Coronary artery (tissue), 2 donors: Measurements from ENCODE around the gene OAS3.

Experiments used
- DNase-seq: peaks from one replicate; pipeline ENCODE4 v3.0.0-alpha.2; 2017; ENCODE audit warnings: low spot score
- H3K27ac ChIP-seq, 2 donors: fragments of 200-600 bp; sonication (generic); one replicate each; pipeline ENCODE4 v1.5.1; 2016 to 2019
- H3K4me3 ChIP-seq: fragments of 200-600 bp; sonication (generic); 2 replicates; pipeline ENCODE4 v1.5.1; 2016; ENCODE audit warnings: mild to moderate bottlenecking, moderate library complexity
- TF ChIP-seq, protein P1 (sequence below): fragments of 200-600 bp; sonication (generic); IDR thresholded peaks from one replicate; pipeline ENCODE4 v1.5.1; 2019; ENCODE audit warnings: antibody characterized with exemption

Gene OAS3, protein sequence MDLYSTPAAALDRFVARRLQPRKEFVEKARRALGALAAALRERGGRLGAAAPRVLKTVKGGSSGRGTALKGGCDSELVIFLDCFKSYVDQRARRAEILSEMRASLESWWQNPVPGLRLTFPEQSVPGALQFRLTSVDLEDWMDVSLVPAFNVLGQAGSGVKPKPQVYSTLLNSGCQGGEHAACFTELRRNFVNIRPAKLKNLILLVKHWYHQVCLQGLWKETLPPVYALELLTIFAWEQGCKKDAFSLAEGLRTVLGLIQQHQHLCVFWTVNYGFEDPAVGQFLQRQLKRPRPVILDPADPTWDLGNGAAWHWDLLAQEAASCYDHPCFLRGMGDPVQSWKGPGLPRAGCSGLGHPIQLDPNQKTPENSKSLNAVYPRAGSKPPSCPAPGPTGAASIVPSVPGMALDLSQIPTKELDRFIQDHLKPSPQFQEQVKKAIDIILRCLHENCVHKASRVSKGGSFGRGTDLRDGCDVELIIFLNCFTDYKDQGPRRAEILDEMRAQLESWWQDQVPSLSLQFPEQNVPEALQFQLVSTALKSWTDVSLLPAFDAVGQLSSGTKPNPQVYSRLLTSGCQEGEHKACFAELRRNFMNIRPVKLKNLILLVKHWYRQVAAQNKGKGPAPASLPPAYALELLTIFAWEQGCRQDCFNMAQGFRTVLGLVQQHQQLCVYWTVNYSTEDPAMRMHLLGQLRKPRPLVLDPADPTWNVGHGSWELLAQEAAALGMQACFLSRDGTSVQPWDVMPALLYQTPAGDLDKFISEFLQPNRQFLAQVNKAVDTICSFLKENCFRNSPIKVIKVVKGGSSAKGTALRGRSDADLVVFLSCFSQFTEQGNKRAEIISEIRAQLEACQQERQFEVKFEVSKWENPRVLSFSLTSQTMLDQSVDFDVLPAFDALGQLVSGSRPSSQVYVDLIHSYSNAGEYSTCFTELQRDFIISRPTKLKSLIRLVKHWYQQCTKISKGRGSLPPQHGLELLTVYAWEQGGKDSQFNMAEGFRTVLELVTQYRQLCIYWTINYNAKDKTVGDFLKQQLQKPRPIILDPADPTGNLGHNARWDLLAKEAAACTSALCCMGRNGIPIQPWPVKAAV

DNA sequence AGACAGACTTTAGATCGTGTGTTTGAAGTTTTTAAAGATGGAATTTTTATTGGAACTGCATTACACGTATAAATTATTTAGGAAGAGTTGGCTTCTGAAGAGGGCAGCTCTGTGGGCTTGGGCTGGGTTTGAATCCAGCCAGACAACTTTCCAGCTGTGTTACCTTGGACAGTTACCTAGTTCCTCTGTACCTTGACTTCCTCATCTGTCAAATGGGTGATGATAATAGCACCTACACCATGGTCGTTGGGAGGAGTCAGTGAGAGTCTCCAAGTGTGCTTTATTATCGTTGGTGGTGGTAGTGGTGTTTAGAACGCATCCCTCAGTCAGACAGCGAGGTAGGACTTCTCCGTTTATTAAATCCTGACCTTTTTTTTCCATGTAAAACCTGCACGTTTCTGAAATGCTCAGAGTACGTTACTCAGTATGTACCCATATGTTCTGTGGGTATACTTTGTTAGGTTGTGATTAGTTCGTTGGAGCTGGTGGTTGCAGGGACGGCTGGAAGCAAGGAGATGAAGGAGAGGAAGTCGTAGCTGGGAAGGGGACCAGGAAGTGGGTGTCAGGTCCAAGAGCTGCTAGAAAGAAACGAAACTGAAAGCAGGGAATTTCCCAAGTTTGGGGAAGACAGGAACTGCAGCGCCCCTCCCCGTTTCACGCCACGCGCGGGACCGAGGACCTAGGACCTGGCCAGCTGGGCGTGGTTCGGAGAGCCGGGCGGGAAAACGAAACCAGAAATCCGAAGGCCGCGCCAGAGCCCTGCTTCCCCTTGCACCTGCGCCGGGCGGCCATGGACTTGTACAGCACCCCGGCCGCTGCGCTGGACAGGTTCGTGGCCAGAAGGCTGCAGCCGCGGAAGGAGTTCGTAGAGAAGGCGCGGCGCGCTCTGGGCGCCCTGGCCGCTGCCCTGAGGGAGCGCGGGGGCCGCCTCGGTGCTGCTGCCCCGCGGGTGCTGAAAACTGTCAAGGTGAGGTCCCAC, at the start of gene OAS3:
Gene OAS3, plus strand, starts transcription at position 734 of the 979 bp plus-strand sequence. Its CDS starts 57 bp downstream, at position 791.
- TF ChIP-seq, protein P1, sequence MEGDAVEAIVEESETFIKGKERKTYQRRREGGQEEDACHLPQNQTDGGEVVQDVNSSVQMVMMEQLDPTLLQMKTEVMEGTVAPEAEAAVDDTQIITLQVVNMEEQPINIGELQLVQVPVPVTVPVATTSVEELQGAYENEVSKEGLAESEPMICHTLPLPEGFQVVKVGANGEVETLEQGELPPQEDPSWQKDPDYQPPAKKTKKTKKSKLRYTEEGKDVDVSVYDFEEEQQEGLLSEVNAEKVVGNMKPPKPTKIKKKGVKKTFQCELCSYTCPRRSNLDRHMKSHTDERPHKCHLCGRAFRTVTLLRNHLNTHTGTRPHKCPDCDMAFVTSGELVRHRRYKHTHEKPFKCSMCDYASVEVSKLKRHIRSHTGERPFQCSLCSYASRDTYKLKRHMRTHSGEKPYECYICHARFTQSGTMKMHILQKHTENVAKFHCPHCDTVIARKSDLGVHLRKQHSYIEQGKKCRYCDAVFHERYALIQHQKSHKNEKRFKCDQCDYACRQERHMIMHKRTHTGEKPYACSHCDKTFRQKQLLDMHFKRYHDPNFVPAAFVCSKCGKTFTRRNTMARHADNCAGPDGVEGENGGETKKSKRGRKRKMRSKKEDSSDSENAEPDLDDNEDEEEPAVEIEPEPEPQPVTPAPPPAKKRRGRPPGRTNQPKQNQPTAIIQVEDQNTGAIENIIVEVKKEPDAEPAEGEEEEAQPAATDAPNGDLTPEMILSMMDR: no peak

DNA sequence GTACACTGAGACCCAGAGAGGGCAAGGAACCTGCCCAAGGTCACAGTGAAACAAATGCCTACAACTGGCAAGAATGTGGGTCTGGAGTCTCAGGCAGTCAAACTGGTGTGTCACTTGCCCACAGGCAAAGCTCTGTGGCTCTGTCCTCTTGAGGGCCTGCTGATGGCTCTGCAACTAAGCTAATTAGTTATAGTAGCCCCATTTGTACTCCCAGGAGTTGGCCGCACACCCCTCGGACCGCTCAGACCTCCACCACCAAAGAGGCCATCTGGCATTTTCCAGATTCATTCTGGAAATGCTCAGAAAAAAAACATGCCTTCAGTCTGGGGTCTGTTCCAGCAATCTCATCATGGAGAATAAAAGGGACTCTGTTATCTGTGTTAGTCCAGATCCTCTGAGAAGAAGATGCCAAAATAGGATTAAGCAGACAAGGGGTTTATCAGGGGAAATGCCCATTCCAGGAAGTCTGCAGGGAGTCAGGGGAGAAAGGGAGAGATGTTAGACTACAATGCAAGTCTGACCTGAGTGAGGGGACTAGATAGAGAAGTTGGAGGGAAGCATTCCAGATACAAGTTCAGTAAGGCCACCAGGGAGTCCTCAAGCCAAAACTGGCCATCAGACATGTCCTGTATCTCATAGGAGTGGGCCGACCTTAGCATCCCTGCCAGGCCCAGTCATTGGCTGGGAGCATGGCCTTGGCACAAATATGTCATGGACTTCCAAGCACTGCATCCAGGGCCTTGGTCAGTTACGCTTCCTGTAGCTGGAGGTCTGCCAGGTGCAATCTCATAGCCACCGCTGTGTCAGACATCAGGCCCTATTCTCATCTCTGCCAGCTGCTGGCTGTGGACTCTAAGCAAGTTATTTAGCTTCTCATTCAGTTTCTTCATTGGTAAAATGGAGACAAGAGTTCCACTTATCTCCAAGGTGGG, 46.9 kb upstream of the OAS3 start:
- Histone ChIP-seq H3K27ac (no peak overlapping the region), H3K4me3 (no peak overlapping the region)
- DNase-seq: peak; percentile 64
- TF ChIP-seq, protein P1: no peak

More for the DNA sequence above, at the start of gene OAS3:
- H3K27ac ChIP-seq: peak within 1 kb of the TSS; percentile 29 to 43
- H3K4me3 ChIP-seq: peak within 1 kb of the TSS; percentile 73
- DNase-seq: peak; percentile 88

DNA sequence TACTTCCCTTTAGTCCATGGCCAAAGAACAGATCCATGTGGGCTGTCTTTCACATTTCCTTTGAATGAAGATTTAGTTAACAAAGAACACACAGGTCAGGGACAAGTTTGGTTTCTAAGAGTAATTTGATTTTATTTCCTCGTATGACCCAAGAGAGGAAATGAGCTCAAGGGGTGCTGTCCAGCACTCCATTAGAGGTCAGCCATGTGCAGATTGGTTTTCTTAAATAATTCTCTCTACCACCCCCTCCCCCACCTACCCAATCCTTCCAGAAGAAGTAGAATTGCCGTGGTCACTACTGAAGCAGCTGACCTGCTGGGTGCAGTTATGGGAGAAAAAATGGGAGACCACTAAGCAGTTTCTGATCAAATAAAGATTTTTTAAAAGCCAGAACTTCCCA, 45.4 kb upstream of the OAS3 start:
- no peak overlapping the region for H3K27ac ChIP-seq
- no peak for DNase-seq
- TF ChIP-seq, protein P1: no peak
- H3K4me3 ChIP-seq: no peak overlapping the region

DNA sequence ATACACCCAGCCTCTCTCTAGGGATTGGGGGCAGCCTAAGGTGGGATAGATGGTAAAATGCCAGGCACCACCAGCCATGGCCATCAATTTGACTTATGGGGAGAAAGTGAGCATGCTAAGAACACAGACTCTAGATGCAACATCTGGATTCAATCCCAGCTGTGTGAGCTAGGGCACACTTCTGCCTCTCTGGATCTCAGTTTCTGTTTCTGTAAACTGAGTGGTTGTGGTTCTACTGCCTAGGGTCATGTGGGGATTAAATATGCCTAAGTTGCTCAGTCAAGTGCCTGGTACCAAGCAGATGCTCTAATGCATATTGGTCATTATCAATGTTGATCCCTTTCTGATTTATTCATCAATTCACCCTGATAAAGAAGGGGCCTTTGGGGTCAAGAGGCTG, 44.1 kb upstream of the OAS3 start:
- H3K4me3 ChIP-seq: no peak overlapping the region
- H3K27ac ChIP-seq: no peak overlapping the region
- TF ChIP-seq, protein P1: no peak
- DNase-seq: no peak

DNA sequence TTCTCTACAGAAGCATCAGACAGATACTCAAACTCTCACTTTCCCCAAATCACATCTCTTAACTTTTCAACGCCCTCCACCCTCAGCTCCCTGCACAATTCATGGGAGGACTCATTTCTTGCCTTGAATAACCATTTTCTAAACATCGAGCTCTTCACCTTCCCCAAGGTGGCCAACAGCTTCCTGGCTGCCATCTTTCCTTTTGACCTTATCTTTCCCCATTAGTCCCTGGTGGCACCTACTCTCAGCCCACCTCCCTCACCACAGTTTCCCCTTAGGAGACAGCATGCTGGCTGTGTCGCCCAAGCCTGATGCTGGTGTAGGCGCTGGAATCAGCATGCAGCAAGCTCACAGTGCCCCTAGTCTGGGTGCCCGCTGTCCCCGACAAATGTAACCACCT, 39.9 kb upstream of the OAS3 start:
- DNase-seq: no peak
- no peak overlapping the region for H3K27ac ChIP-seq
- TF ChIP-seq, protein P1: no peak
- no peak overlapping the region for H3K4me3 ChIP-seq
